RWPE2 (cell line): ENCODE data around the gene WWP2.

Source experiments
- ATAC-seq: fragments of 200-7000 bp; cut with Tn5 transposase; 3 replicates; pipeline ENCODE4 v1.9.1; 2021; ENCODE audit warnings: low read depth
- DNase-seq: peaks from one replicate; pipeline ENCODE4 v3.0.0-alpha.2; 2020; ENCODE audit warnings: low spot score
- H3K27ac ChIP-seq: fragments of 450-650 bp; 2 replicates; pipeline ENCODE4 v1.5.1; 2017; ENCODE audit warnings: mild to moderate bottlenecking; ENCODE audit not compliant: poor library complexity, severe bottlenecking
- H3K27me3 ChIP-seq: fragments of 250-450 bp; sonication (Bioruptor Pico); 2 replicates; pipeline ENCODE4 v1.5.1; 2021; ENCODE audit warnings: mild to moderate bottlenecking, moderate library complexity; ENCODE audit not compliant: insufficient read depth, poor library complexity, severe bottlenecking
- H3K36me3 ChIP-seq: fragments of 250-450 bp; sonication (Bioruptor Pico); 2 replicates; pipeline ENCODE4 v1.5.1; 2020; ENCODE audit warnings: low read depth, mild to moderate bottlenecking, moderate library complexity
- H3K4me1 ChIP-seq: fragments of 250-450 bp; sonication (Bioruptor Pico); 2 replicates; pipeline ENCODE4 v1.5.1; 2021; ENCODE audit warnings: mild to moderate bottlenecking, moderate library complexity; ENCODE audit not compliant: insufficient read depth, poor library complexity, severe bottlenecking
- H3K4me3 ChIP-seq: fragments of 250-450 bp; sonication (Bioruptor Pico); 2 replicates; pipeline ENCODE4 v1.5.1; 2021; ENCODE audit warnings: mild to moderate bottlenecking, moderate library complexity; ENCODE audit not compliant: severe bottlenecking
- H3K9me3 ChIP-seq: fragments of 250-450 bp; sonication (Bioruptor Pico); 2 replicates; pipeline ENCODE4 v1.5.1; 2021; ENCODE audit warnings: mild to moderate bottlenecking, moderate library complexity; ENCODE audit not compliant: severe bottlenecking
- TF ChIP-seq, protein P1 (sequence below): fragments of 450-650 bp; IDR thresholded peaks from one replicate; pipeline ENCODE4 v1.5.1; 2017; ENCODE audit warnings: mild to moderate bottlenecking, moderate library complexity; ENCODE audit not compliant: poor library complexity, severe bottlenecking

The WWP2 gene

DNA sequence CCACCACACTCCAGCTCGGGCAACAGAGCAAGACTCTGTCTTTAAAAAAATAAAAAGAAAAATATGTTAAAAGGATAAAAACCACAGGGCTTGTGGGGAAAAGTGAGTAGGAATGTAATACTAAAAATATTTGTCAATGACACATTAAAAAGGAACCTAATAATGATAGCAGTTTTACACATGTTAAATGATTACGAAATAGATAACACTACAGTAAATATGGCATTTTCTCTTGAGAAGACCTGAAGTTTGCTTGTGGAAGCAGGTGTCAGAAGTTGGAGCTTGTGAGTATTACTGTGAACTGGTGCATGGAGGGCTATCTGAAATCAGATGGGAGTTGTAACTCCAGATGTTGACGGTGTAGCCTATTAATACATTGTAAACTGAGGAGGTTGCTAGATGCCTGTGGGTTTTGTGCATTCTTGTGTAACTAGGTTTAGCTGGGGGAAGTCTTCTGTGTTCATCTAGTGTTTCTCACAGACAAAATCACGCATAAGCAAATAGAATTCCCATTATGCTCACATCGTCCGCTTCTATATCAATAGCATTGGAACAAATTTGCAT is 144.8 kb downstream of the WWP2 start:
- ATAC-seq: no peak
- DNase-seq: no peak
- Histone ChIP-seq H3K27me3 (no peaks in the 10 kb centered on the region), H3K4me1 (no peaks in the 10 kb centered on the region), H3K27ac (no peak overlapping the region), H3K4me3 (no peak overlapping the region), H3K9me3 (no peaks in the 10 kb centered on the region), H3K36me3 (peaks cover 12% of the 10 kb centered on the region; the same call in 1 of the 2 replicates)
- TF ChIP-seq, protein P1, sequence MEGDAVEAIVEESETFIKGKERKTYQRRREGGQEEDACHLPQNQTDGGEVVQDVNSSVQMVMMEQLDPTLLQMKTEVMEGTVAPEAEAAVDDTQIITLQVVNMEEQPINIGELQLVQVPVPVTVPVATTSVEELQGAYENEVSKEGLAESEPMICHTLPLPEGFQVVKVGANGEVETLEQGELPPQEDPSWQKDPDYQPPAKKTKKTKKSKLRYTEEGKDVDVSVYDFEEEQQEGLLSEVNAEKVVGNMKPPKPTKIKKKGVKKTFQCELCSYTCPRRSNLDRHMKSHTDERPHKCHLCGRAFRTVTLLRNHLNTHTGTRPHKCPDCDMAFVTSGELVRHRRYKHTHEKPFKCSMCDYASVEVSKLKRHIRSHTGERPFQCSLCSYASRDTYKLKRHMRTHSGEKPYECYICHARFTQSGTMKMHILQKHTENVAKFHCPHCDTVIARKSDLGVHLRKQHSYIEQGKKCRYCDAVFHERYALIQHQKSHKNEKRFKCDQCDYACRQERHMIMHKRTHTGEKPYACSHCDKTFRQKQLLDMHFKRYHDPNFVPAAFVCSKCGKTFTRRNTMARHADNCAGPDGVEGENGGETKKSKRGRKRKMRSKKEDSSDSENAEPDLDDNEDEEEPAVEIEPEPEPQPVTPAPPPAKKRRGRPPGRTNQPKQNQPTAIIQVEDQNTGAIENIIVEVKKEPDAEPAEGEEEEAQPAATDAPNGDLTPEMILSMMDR: no peak

DNA sequence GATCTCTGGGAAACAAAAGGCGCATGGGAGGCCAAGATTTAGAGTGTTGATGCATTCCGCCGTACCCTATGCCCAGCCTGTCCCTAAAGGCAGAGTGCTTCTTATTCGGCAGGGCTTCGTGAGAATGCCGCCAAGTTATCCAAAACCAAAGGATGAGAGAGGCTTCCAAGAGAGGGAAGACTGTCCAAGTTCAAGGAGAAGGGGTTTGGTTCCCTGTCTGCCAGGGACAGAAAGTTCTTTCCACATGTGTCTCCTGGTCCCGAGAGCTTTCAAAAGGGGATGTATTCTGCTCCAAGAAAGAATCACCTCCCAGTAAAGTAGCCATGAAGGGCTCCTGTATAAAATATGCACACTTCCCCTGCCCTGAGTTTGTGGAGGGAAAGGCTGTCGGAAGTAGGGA is 146.9 kb downstream of the WWP2 start:
- DNase-seq (no peak), ATAC-seq (no peak)
- H3K4me3 ChIP-seq: no peak overlapping the region
- peaks cover 12% of the 10 kb centered on the region; the same call in 1 of the 2 replicates for H3K36me3 ChIP-seq
- H3K27me3 ChIP-seq: no peaks in the 10 kb centered on the region
- H3K27ac ChIP-seq: no peak overlapping the region
- H3K9me3 ChIP-seq: no peaks in the 10 kb centered on the region
- H3K4me1 ChIP-seq: no peaks in the 10 kb centered on the region
- TF ChIP-seq, protein P1: no peak

DNA sequence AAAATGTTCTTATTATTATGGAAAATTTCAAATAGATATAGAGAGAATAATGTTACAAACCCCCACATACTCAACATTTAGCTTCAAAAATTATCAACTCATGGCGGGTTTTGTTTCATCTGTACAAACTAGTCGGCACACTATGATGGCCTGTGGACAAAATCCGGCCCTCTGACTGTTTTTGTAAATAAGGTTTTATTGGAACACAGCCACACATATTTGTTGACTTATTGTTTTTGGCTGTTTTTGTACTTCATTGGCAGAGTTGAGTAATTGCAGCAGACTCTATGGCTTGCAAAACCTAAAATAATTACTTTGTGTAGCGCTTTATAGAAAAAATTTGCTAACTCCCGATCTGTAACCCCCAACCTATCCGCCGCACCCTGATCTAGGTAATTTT is 147.6 kb downstream of the WWP2 start:
- H3K4me1 ChIP-seq: no peaks in the 10 kb centered on the region
- H3K27ac ChIP-seq: no peak overlapping the region
- H3K9me3 ChIP-seq: no peaks in the 10 kb centered on the region
- H3K36me3 ChIP-seq: peaks cover 12% of the 10 kb centered on the region; the same call in 1 of the 2 replicates
- ATAC-seq (no peak), DNase-seq (no peak)
- H3K4me3 ChIP-seq: no peak overlapping the region
- no peaks in the 10 kb centered on the region for H3K27me3 ChIP-seq
- TF ChIP-seq, protein P1: no peak

DNA sequence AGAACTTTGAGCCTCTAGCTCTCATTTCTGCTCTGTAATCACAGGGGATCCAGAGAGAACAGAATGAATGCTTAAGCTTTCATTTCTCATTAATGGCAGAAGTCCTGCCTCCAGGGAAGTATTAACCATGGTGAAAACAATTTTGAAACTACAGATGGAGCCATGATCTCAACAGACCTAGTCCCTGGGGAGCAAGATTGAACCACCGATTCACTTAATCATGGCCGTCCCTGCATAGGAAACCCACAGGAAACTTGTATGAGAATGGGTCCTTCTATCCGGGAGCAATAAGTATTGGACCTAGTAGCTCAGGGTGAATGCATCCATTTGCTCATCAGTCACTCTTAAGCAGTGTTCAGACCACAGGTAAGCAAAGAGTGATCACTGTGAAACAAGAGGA is 148.8 kb downstream of the WWP2 start:
- Histone ChIP-seq H3K27me3 (no peaks in the 10 kb centered on the region), H3K9me3 (no peaks in the 10 kb centered on the region), H3K36me3 (peaks cover 12% of the 10 kb centered on the region; the same call in 1 of the 2 replicates), H3K4me3 (no peak overlapping the region), H3K27ac (no peak overlapping the region), H3K4me1 (no peaks in the 10 kb centered on the region)
- DNase-seq: no peak
- no peak for ATAC-seq
- TF ChIP-seq, protein P1: no peak

DNA sequence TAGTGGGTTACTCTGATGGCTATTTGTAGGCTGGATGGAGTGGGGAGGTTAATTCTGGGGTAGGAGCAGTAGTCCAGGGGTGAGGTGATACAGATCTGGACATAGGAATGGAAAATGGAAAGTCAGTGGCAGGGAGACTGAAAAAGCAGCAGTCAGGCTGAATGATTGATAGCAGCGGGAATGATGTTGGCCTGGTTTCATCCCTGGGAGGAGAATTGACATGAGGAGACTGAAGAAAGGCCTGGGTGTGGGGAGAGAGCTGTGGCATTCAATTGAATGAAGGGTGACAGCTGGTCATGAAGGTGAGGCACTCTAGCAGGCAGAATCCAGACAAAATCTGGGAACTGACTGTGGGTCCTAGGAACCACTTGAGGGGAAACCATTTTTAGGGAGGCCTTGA is 154.3 kb downstream of the WWP2 start:
- peaks cover 11% of the 10 kb centered on the region for H3K4me1 ChIP-seq
- DNase-seq (no peak), ATAC-seq (no peak)
- no peak overlapping the region for H3K27ac ChIP-seq
- H3K36me3 ChIP-seq: no peaks in the 10 kb centered on the region
- TF ChIP-seq, protein P1: no peak
- no peak overlapping the region for H3K4me3 ChIP-seq
- H3K27me3 ChIP-seq: no peaks in the 10 kb centered on the region
- H3K9me3 ChIP-seq: no peaks in the 10 kb centered on the region
